ENCODE data around the gene CDKN1C. TPM values are rescaled to one million over a fixed set of nuclear protein-coding genes. Genes with fewer than 3 reads are reported as not detected.

CDKN1C gene
- total and polyA plus RNA-seq, 2 donors from 2014 or later: 54.8 to 192 TPM

DNA sequence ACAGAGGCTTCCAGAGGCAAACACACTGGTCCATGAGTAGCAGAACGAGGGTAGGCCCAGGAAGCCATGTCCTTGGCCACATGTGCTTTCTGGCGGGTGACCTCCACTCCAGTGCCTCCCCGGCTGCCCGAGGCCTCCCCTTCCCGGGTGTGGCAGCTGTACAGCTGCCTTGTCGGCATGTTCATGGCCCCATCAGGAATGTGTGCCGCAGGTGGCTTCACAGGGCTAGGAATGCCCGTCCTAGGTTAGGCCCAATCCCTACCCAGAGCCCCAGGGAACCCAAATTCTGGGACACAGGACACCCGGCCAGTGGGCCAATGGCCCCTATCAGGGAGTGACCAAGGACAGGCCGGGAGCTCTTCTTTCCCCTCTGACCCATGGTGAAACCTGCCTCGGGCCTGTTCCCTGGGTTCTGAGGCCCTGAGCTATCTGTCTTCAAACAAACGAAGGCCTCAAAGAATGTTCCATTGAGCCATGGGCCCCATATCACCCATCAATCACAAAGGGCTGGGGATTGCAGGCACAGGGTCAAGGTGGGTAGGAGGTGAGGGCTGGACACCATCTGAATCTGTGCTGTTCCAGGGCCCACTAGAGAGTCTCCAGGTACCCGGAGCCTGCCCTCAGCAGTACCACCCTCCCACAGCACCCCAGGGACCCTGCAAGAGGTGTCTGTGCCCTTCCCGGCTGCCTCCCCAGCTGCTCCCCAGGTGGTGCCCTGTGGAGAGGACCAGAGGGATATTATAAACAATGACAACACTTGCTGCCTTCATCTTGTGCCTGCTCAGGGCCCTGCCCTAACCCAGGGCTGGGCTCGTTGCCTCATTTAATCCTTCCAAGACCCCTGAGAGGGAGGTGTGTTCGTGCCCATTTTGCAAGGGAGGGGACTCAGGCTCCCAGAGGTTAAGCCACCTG is 4.0 kb upstream of the CDKN1C start:
- peak overlapping the region in 1 of 3 donors; percentile 19 for H3K9ac ChIP-seq (ENCODE audit: low read length in 3 of 3)
- no peaks in the 10 kb centered on the region for H3K9me3 ChIP-seq (ENCODE audit: control insufficient read depth in 2 of 3, insufficient read depth in 1 of 3, low read length in 3 of 3)
- no peaks in the 10 kb centered on the region for H3K36me3 ChIP-seq (ENCODE audit: control insufficient read depth in 2 of 3, insufficient read depth in 3 of 3, low read length in 3 of 3)
- TF ChIP-seq CTCF (IDR thresholded peaks at IDR 0.05; ENCODE audit: borderline replicate concordance, extremely low read depth, insufficient read depth): no peak
- intact Hi-C loops (cut with DNase I): loop anchor here (2.0 to 10.0 kb wide), 2 partner anchors 357 to 465 kb away; no protein-coding TSS in a partner anchor
- no peak overlapping the region for H3K4me3 ChIP-seq (ENCODE audit: low read length in 3 of 3)
- no peaks in the 10 kb centered on the region for H3K27me3 ChIP-seq (ENCODE audit: control insufficient read depth, insufficient read depth, low read length)
- FAIRE-seq (no peak), DNase-seq (peak in 1 of 5 donors; percentile 66)
- H3K4me1 ChIP-seq (ENCODE audit: control insufficient read depth in 2 of 3, insufficient read depth in 2 of 3, low read depth in 1 of 3, low read length in 3 of 3): peaks cover 0 to 26% (median 15%) of the 10 kb centered on the region in 3 donors
- H3K27ac ChIP-seq (ENCODE audit: low read depth in 2 of 2, low read length in 2 of 2): peak overlapping the region; percentile 7 to 32

- DNase-seq (peak; percentile 93 to 96 (median 95)), FAIRE-seq (no peak)
- H3K27me3 ChIP-seq (ENCODE audit: control insufficient read depth, insufficient read depth, low read length): no peaks in the 10 kb centered on the region
- peak; percentile 97 for TF ChIP-seq CTCF (IDR thresholded peaks at IDR 0.05; ENCODE audit: borderline replicate concordance, extremely low read depth, insufficient read depth)
- no peak overlapping the region for H3K4me3 ChIP-seq (ENCODE audit: low read length in 3 of 3)
- H3K9ac ChIP-seq (ENCODE audit: low read length in 3 of 3): no peak overlapping the region
- H3K4me1 ChIP-seq (ENCODE audit: control insufficient read depth in 2 of 3, insufficient read depth in 2 of 3, low read depth in 1 of 3, low read length in 3 of 3): peaks cover 0 to 26% (median 15%) of the 10 kb centered on the region in 3 donors
- intact Hi-C loops (cut with DNase I): loop anchor here (2.0 to 10.0 kb wide), 2 partner anchors 356 to 464 kb away; no protein-coding TSS in a partner anchor
- no peak overlapping the region for H3K27ac ChIP-seq (ENCODE audit: low read depth in 2 of 2, low read length in 2 of 2)
- H3K9me3 ChIP-seq (ENCODE audit: control insufficient read depth in 2 of 3, insufficient read depth in 1 of 3, low read length in 3 of 3): no peaks in the 10 kb centered on the region
- H3K36me3 ChIP-seq (ENCODE audit: control insufficient read depth in 2 of 3, insufficient read depth in 3 of 3, low read length in 3 of 3): no peaks in the 10 kb centered on the region
These were observed 2.8 kb upstream of the CDKN1C start for GRCh38 chr11:2888266-2888968.

DNA sequence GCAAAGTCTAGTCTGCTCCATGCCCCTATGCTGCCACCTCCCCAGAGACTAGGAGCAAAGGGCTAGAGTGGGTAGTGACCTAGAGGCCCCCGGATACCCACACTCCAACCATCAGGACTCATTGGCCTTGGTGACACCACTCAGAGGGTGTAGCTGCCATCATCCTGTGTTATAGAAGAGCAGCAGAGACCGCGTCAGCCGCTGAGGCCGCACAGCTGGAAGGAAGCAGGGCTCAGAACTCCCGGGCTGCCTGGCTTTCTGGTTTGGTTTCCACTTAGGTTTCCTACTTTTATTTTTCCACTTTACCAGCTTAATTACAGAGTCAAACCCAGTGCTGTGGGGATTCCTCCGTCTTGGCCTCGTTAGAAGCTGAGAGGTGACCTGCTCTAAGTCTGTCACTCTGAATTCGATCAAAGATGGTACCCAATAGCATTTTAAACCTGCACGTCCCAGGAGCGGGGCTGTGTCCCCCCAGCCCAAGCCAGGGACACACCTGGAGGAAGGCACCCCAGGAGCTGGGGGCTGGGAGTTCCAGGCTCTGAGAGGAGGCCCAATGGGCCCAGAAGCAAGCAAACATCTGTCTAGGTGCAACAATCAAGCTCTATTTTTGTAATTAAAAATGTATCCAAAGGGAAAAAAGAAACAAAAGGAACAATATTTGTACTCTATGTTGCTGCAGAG is 2.1 kb upstream of the CDKN1C start:
- H3K4me3 ChIP-seq (ENCODE audit: low read length in 3 of 3): no peak overlapping the region
- no peaks in the 10 kb centered on the region for H3K27me3 ChIP-seq (ENCODE audit: control insufficient read depth, insufficient read depth, low read length)
- DNase-seq: peak in 2 of 5 donors; percentile 53 to 58
- H3K9me3 ChIP-seq (ENCODE audit: control insufficient read depth in 2 of 3, insufficient read depth in 1 of 3, low read length in 3 of 3): no peaks in the 10 kb centered on the region
- no peak overlapping the region for H3K9ac ChIP-seq (ENCODE audit: low read length in 3 of 3)
- no peak overlapping the region for H3K27ac ChIP-seq (ENCODE audit: low read depth in 2 of 2, low read length in 2 of 2)
- no peak for FAIRE-seq
- TF ChIP-seq CTCF (IDR thresholded peaks at IDR 0.05; ENCODE audit: borderline replicate concordance, extremely low read depth, insufficient read depth): no peak
- no peaks in the 10 kb centered on the region for H3K36me3 ChIP-seq (ENCODE audit: control insufficient read depth in 2 of 3, insufficient read depth in 3 of 3, low read length in 3 of 3)
- peaks cover 0 to 22% (median 15%) of the 10 kb centered on the region in 3 donors for H3K4me1 ChIP-seq (ENCODE audit: control insufficient read depth in 2 of 3, insufficient read depth in 2 of 3, low read depth in 1 of 3, low read length in 3 of 3)
- intact Hi-C loops (cut with DNase I): loop anchor here (2.0 to 10.0 kb wide), 2 partner anchors 355 to 463 kb away; no protein-coding TSS in a partner anchor
